WTC11 (cell line): ENCODE measurements around the gene MID1. TPM values are rescaled to one million over a fixed set of nuclear protein-coding genes. Genes with fewer than 3 reads are reported as not detected.

Experiments used
- ATAC-seq: fragments of 200-7000 bp; cut with Tn5 transposase; 2 replicates; pipeline ENCODE4 v1.10.0; 2021; ENCODE audit warnings: mild to moderate bottlenecking, moderate library complexity
- CTCF ChIA-PET: fragments of 300-600 bp; sonication (Branson Sonifier 250); formaldehyde crosslinking; loops from one replicate; lab custom pipeline; 2021; ENCODE audit warnings: antibody characterized with exemption; lab: Charles Lee
- POLR2A ChIA-PET: fragments of 350-600 bp; sonication (Branson Sonifier 250); formaldehyde crosslinking; loops from one replicate; lab custom pipeline; 2021; ENCODE audit warnings: antibody characterized with exemption; lab: Charles Lee
- DNase-seq: peaks from one replicate; pipeline ENCODE4 v3.0.0; 2021; ENCODE audit warnings: low spot score
- H3K27ac Mint-ChIP-seq: 2 replicates; pipeline ENCODE4 v1.8.0; 2021; ENCODE audit warnings: mixed read lengths
- H3K27me3 Mint-ChIP-seq: 2 replicates; pipeline ENCODE4 v1.8.0; 2021; ENCODE audit warnings: low read depth, mild to moderate bottlenecking, moderate library complexity, mixed read lengths
- H3K36me3 Mint-ChIP-seq: 2 replicates; pipeline ENCODE4 v1.8.0; 2021; ENCODE audit warnings: mixed read lengths
- H3K4me1 Mint-ChIP-seq: 2 replicates; pipeline ENCODE4 v1.8.0; 2022; ENCODE audit warnings: mixed read lengths
- H3K4me3 Mint-ChIP-seq: 2 replicates; pipeline ENCODE4 v1.8.0; 2021; ENCODE audit warnings: mild to moderate bottlenecking, moderate library complexity, mixed read lengths
- H3K9me3 Mint-ChIP-seq: 2 replicates; pipeline ENCODE4 v1.8.0; 2021; ENCODE audit warnings: mixed read lengths
- CTCF ChIP-seq: fragments of 200-600 bp; IDR thresholded peaks from 2 replicates; pipeline ENCODE4 v1.8.0; 2022; ENCODE audit warnings: antibody characterized with exemption
- E2F1 ChIP-seq: sonication (generic); formaldehyde crosslinking; IDR thresholded peaks from 2 replicates; pipeline ENCODE4 v1.8.0; 2022; ENCODE audit warnings: mild to moderate bottlenecking, missing genetic modification reagents
- E2F5 ChIP-seq: sonication (generic); formaldehyde crosslinking; IDR thresholded peaks from 2 replicates; pipeline ENCODE4 v1.8.1; 2022; ENCODE audit warnings: mild to moderate bottlenecking, moderate library complexity, missing genetic modification reagents
- EMX1 ChIP-seq: fragments of 250-450 bp; sonication (Bioruptor Pico); IDR thresholded peaks from 2 replicates; pipeline ENCODE4 v1.8.0; 2021; ENCODE audit warnings: mild to moderate bottlenecking
- ETV6 ChIP-seq: sonication (generic); formaldehyde crosslinking; IDR thresholded peaks from 2 replicates; pipeline ENCODE4 v1.8.1; 2022; ENCODE audit warnings: mild to moderate bottlenecking, missing genetic modification reagents
- FOXJ3 ChIP-seq: sonication (generic); formaldehyde crosslinking; IDR thresholded peaks from 2 replicates; pipeline ENCODE4 v1.9.0; 2021; ENCODE audit warnings: missing genetic modification reagents, mild to moderate bottlenecking, borderline replicate concordance
- FOXP4 ChIP-seq: sonication (generic); formaldehyde crosslinking; IDR thresholded peaks from 2 replicates; pipeline ENCODE4 v1.8.0; 2022; ENCODE audit warnings: mild to moderate bottlenecking, missing genetic modification reagents
- JUN ChIP-seq: sonication (generic); formaldehyde crosslinking; IDR thresholded peaks from 2 replicates; pipeline ENCODE4 v1.8.0; 2023; ENCODE audit warnings: mild to moderate bottlenecking, missing genetic modification reagents
- KAT7 ChIP-seq: sonication (generic); formaldehyde crosslinking; IDR thresholded peaks from 2 replicates; pipeline ENCODE4 v1.8.1; 2023; ENCODE audit warnings: missing genetic modification reagents, mild to moderate bottlenecking, borderline replicate concordance
- MLX ChIP-seq: sonication (generic); formaldehyde crosslinking; IDR thresholded peaks from 2 replicates; pipeline ENCODE4 v1.8.1; 2023; ENCODE audit warnings: mild to moderate bottlenecking, missing genetic modification reagents, moderate library complexity
- NFE2L1 ChIP-seq: sonication (generic); formaldehyde crosslinking; IDR thresholded peaks from 2 replicates; pipeline ENCODE4 v1.8.1; 2023; ENCODE audit warnings: missing genetic modification reagents
- PRDM15 ChIP-seq: sonication (generic); formaldehyde crosslinking; IDR thresholded peaks from 2 replicates; pipeline ENCODE4 v1.8.0; 2022; ENCODE audit warnings: missing genetic modification reagents
- PRRX2 ChIP-seq: fragments of 250-450 bp; sonication (Bioruptor Pico); IDR thresholded peaks from 2 replicates; pipeline ENCODE4 v1.8.0; 2021; ENCODE audit warnings: mild to moderate bottlenecking
- ZMAT4 ChIP-seq: fragments of 250-450 bp; sonication (Bioruptor Pico); IDR thresholded peaks from 2 replicates; pipeline ENCODE4 v1.9.0; 2021; ENCODE audit warnings: mild to moderate bottlenecking
- ZNF138 ChIP-seq: sonication (generic); formaldehyde crosslinking; conservative IDR thresholded peaks from 2 replicates; pipeline ENCODE4 v1.8.1; 2022; ENCODE audit warnings: mild to moderate bottlenecking, moderate library complexity, missing genetic modification reagents
- ZNF671 ChIP-seq: fragments of 250-450 bp; sonication (Bioruptor Pico); IDR thresholded peaks from 2 replicates; pipeline ENCODE4 v1.8.0; 2021; ENCODE audit warnings: mild to moderate bottlenecking
- ZSCAN18 ChIP-seq: fragments of 250-450 bp; sonication (Bioruptor Pico); IDR thresholded peaks from 2 replicates; pipeline ENCODE4 v2.1.2; 2022; ENCODE audit warnings: mild to moderate bottlenecking, moderate library complexity
- total RNA-seq: library from RNA; stranded (reverse); gene quantifications from 3 replicates; pipeline ENCODE4 v1.2.3, GENCODE V29; 2021

Gene MID1
- total RNA-seq, 1 experiment from 2014 or later, result 52.2 TPM

- DNase-seq (no peak), ATAC-seq (no peak)
- CTCF ChIA-PET, result no interaction called here
- POLR2A ChIA-PET, result no interaction called here
- Mint-ChIP-seq H3K4me3 (no peak overlapping the region), H3K36me3 (peaks cover 13% of the 10 kb centered on the region), H3K27ac (no peak overlapping the region; the same call in 1 of the 2 replicates), H3K9me3 (no peaks in the 10 kb centered on the region), H3K27me3 (no peaks in the 10 kb centered on the region), H3K4me1 (peaks cover 54% of the 10 kb centered on the region)
- TF ChIP-seq CTCF, result no peak
- no peak for TF ChIP-seq ZNF138
- no peak for TF ChIP-seq EMX1 (CRISPR knock-in tag)
- TF ChIP-seq PRDM15 (CRISPR knock-in tag), result no peak
- no peak for TF ChIP-seq FOXJ3 (CRISPR knock-in tag)
- no peak for TF ChIP-seq E2F1 (CRISPR knock-in tag)
- no peak for TF ChIP-seq JUN (CRISPR knock-in tag)
- no peak for TF ChIP-seq KAT7 (CRISPR knock-in tag)
- TF ChIP-seq NFE2L1 (CRISPR knock-in tag), result no peak
- no peak for TF ChIP-seq MLX (CRISPR knock-in tag)
- TF ChIP-seq FOXP4 (CRISPR knock-in tag), result no peak
- TF ChIP-seq ETV6, result no peak
- no peak for TF ChIP-seq E2F5 (CRISPR knock-in tag)
- TF ChIP-seq PRRX2 (CRISPR knock-in tag), result no peak
- TF ChIP-seq ZMAT4 (CRISPR knock-in tag), result no peak
- no peak for TF ChIP-seq ZNF671
- TF ChIP-seq ZSCAN18, result no peak
Measured at GRCh38 chrX:10524578-10524977, 95.8 kb downstream of the MID1 start.
